Measurements from ENCODE around the gene PPP1R37.

DNA sequence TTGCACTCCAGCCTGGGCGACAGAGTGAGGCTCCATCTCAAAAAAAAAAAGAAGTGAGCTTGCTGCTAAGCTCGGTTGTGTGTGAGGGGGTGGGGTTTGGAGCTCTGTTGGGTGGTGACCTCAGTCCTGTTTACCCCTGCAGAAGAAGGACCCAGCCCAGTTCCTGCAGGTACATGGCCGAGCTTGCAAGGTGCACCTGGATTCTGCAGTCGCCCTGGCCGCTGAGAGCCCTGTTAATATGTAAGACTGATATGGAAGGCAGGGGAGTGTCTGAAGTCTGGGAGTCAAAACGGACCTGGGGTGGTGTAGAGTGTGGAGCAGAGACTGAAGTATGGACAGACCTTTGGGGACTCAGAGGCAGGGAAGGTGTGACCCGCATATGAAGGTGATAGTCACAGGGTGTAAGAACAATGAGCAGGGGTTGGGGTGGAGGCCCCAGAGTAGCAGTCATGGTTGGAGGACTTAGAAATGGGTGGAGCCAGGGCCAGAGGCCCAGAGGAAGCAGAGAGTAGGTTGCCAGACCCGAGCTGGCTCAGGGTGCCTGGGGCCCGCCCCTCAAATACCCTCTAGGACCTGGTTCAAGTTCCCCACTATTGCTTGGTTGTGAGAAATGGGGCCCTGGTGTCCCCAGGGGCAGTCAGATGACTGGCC is 40.9 kb upstream of the PPP1R37 start:
- TF ChIP-seq GABPA (IDR thresholded peaks at IDR 0.05 in 1 of 2, conservative IDR thresholded peaks at IDR 0.05 in 1 of 2) (no peak), CTCF (IDR thresholded peaks at IDR 0.05; ENCODE audit: low read depth, low read length, missing input control) (no peak), ZBTB33 (IDR thresholded peaks at IDR 0.05) (no peak)
